Amygdala (tissue), 56 donors: ENCODE measurements around the gene ABRACL.

Source experiments
- DNase-seq, 56 donors: peaks; one replicate each; lab custom pipeline; 2025; lab: John Stamatoyannopoulos, UW

Gene ABRACL

DNA sequence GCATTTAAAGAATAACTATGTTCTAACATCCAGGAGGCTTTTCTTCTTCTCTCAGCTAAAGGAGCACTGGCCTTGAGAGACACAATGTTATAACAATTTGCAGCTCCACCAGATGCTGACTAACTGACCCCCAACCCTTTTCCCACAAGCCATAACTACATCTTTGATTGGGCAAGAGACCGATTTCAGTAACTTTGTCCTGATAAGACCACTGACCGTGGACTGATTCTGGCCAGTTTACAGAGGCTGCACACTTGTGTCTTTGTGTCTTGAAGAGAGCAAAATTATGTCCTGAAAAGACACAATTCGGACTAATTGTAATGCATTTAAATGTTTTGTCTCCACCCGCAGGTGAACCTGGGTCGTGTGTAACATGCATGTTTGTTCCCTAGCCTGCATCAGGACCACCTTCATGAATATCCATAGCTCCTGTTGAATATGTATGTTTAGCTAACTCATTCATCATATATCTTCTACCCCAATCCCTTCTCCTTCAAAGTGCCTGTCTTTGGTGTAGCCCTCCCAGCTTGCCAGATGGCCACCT lies 22.3 kb downstream of the ABRACL start:
- no peak for DNase-seq

DNA sequence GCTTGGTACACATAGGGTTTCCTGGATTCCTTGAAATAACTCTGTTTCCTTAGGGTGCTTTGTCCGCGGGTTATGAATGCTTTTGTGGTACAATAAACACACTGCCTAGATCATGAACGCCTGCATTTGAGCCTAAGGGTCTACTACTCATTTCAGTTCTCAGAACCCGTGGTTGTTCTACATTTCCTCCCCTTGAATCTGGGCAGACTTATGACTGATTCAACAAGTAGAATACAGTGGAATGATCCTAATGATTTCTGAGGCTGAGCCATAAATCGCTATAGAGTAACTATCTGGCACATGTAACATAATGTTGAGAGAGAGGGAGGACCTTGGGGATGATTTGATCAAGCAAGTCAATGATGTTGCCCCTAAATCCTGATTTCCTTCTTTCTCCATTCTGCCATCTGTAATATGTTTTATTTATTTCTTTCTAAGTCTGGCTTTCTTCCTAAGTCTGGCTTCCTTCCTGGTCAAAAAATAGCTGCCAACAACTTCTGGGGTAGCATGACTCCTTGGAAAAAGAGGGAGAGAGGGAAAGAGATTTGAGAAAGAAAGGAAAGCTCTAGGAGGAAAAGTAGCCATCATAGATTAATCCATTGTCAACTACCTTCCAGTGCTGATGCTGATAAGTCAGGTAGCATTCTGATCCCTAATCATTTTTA lies 23.0 kb downstream of the ABRACL start:
- no peak for DNase-seq

DNA sequence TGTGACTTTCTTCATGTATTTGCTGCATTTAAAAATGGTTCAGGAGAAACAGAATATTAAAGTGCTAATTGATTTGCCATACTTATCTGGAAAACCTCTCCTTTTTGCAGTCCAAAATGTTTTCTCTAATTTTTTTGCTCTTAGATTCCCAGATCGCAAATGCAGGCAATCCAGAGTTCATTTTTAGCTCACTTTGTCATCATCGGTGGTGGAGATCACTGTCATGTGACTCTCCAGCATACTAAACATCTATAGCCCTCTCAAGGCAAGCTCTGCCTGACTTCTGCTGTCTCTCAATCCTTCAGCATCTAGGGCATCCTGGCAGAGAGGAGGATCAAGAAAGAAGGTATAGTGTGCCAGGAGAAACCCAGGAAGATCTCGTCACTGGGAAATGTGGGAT lies 24.8 kb downstream of the ABRACL start:
- DNase-seq: no peak

DNA sequence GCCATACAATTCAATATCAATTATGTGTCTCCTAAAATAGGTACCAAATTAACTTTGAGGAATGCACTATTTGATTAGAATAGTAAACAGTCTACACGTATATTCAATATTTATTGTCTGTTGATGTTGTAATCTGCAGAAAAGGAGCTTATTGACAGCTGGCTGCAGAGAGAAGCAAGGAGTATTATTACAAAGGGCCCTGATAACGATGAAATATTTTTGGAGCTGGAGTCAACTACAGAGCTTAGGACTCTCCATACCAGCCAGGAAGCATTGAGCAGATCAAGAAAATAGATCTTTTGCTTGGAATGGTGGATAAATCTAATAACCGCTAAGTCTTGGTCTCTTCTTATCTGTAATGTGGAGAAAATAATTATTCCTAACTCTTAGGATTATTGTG lies 25.5 kb downstream of the ABRACL start:
- no peak for DNase-seq

DNA sequence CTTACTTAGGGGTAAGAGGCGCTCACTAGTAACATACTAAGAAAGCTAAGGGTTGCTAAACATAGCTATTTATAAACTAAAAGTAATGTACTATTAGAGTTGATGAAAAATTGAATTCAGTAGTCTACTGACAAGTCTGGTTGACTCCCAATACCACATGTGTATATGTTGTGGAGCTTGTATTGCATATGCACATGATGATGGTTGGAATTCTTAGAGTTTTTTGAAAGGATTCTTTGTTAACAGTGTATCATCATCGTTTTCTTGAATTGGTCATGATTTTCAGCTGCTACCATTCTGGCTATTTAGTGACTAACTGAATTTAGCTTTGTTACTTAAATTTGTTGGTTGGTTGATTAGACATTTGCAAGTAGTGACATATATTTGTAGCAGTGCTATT lies 27.2 kb downstream of the ABRACL start:
- no peak for DNase-seq

DNA sequence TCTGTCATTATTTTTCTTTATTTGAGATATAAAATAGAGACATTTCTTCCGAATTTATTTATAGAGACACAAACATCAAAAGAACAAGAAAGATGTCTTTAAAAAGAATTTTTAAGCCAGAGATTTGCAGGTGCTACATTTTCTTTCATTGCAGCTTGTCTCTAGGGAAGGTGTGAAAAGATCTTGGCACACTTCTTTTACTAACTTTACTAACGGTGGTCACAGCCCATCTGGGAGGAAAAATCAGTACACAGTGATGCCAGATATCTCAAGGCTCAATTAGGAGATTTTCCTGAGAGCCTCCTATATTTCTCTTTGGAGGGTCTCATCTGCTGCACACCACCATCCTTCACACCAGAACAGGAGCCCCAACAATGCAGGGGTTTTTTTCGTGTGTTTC lies 29.5 kb downstream of the ABRACL start:
- DNase-seq: no peak

DNA sequence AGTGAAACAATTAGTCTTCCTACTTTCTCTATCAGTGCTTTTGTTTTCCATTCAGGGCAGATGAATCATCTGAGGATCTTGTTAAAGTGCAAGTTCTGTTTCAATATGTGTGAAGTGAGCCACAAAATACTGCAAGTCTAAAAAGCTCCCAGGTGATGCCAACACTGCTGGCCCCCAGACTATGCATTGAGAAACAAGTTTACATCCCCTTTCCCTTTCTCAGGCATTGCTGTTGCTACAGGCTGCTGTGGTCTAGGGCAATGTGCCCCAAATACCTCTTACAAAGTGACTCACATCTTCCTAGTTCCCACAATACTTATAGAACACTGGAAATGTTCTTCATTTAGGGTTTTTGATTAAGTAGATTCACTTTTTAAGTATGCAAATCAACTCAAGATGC lies 31.8 kb downstream of the ABRACL start:
- DNase-seq: no peak

DNA sequence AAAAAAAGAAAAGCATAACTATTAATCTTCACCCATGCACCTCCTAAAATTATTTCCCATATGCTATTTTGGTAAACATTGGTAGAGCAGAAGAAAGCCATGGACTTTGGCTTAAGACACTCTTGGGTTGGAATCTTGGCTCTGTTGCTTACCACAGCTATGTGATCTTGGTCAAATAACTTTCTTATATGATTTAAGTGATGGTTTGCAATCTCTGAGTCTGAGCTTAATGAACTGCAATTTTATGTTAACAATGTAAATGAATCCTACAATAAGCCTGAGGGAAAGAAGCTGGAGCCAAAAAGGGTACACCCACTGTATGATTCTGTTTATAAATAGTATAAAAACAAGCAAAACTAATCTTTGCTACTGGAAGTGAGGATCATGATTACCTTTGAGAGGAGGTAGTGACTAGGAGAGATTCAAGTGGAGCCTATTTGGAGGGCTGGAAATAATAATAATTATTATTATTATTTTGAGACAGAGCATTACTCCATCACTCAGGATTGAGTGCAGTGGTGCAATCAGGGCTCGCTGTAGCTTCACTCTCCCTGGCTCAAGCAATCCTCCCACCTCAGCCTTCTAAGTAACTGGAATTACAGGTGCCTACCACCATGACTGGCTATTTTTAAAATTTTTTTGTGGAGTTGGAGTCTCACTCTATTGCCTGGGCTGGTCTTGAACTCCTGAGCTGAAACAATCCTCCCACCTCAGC lies 34.5 kb downstream of the ABRACL start:
- DNase-seq: no peak

DNA sequence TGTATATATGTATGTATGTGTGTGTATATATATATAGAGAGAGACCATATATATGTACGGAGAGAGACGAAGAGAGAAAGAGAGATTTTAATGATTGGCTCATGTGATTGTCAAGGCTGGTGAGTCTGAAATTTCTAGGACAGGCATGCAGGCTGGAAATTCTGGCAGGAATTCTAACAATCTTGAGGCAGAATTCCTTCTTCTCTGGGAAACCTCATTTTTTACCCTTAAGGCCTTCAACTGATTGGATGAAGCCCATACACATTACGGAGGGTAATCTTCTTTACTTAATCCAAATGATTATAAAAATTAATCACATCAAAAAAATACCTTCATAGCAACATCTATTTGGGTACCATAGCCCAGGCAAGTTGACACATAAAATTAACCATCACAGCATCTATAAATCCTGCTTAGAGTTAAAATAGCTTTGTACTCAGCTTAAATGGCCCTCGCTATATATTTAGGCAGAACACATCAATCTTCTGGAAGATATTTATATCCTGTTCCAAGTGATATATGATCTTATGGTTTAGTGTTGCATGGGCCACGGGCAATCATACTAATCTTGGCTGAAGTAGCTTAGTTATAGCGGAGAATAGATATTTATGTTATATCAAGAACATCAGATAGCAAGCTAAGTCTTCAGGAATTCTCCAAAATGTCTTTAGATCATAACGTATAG lies 36.6 kb downstream of the ABRACL start:
- DNase-seq: no peak

DNA sequence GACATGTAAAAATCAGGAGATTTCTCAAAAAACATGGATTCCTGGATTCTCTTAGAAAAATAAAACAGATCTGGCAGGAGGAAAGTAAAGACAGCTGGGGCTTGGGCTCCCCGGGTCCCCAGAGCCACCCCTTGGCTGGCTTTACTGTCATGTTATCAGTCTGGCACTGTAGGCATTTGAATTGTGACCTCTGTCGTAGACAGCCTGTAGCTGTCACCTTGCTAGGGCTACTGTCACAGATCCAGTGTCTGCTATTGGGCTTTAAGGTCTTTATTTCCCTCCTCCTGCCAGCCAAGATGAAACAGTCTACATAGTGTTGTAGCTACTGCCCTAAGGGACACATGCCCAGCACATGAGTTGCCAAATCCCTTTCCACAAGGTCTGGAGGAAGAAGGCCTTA lies 37.5 kb downstream of the ABRACL start:
- no peak for DNase-seq

DNA sequence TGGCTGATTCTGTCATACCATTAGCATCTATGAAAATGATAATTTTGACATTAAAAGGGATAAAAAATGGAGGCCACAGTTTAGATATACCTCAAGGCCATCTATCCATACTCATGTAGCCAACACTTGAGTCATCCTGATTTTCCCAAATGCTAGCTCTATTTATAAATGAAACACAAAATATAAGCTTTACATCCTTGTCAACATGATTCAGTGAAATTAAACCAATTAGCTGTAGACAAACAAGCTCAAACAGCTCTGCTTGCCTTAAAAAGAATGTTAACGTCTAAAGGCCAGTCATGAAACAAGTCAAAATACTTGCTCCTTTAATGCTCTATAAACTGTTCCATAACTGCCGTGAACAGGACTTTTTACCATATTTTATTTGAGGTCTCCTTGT lies 40.3 kb downstream of the ABRACL start:
- DNase-seq: no peak

DNA sequence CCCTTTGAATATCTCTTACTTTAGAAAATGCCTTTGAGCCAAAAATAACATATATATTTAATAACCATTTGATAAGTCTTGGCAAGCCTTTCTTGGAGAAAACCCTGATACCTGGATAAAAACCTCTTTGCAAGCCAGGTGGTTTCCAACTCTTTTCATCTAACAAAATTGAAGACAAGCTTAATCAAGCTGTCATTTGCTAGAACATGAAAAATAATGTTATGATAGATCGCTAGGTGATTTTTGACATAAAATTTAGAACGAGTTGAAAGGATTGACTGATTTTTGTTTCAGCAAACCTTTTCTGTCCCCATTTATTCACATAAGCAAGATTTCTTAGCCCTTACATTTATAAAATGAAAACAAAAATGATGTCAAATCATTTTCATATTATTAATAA lies 44.6 kb downstream of the ABRACL start:
- DNase-seq: no peak

DNA sequence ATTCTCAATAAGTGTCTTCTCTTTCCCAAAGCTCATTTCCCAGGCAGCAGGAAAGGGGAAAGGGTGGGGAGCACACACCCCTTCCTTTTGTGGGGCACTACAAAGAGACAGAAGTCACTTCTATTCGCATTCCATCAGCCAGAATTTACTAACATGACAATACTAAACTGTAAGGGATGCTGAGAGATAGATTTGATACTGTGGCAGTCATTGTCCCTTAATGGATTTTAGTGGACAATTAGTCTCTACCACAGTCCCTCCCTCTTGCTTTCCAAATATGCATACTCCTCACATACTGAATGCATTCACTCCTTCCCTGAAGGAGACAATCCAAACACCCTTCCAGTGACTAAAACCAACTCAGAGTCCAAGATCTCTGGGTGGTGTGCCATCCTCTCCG lies 50.5 kb downstream of the ABRACL start:
- DNase-seq: no peak

DNA sequence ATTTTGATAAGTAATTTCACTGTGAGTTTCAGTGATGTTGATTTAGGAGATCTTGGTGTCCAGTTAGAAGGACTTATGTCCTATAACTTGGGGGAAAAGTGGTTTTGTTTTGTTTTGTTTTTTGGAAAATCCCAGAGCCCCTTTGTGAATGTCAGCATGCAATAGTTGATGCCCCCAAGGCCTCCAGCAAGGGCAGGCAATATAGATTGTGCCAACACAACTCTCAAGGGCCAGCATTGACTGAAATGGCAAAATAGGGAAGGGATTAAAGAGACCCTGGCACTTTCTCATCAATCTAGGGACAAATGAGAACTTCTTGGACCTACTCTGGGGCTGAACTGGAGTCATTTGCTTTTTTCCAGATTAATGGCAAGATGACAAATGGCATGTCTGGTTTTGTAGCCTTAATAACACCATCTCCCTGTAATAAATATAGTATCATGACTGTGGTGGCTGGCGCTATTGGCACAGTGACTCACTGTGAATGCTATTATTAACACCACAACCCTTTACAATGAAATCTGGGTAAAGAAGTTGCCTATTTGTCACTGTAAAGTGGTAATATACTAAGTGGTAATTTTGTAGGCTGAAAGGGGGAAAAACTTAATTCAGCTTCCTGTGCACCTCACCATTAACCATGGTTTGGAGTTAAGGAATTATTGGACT lies 51.8 kb downstream of the ABRACL start:
- no peak for DNase-seq

DNA sequence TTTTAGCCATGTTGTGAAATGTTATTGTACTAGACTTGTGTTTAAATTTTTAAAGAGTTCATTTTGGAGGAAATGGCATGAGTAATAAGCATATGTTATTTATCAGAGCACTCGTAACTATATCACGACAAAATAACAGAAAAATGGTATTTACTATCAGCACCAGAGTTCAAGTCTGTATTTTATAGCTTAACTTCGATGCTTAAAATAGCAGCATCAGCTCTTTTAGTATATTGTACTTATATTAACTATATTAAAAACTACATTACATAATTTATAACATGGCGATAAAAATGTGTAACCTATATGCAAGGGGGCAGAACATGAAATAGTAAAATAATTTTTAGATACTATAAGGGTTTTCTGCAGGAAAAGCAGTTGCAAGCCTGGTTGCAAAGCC lies 52.9 kb downstream of the ABRACL start:
- no peak for DNase-seq

DNA sequence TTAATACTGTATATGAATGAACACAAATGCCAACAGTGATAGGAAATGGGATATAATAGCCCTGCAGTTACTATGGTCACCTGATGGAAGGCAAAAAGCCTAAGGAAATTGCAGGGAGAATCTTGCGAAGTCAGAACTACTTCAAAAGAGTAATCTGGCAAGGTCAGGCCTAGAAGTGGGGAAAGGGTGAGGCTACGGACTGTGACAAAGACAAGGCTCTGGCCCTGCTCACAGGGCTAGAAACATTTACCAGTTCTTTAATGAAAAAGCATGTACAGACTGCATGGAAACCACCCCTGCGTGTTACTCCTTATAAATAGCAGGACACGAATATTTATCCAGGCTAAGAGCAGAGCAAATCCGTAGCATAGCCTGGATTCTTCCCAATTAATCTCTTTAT lies 53.8 kb downstream of the ABRACL start:
- DNase-seq: no peak

DNA sequence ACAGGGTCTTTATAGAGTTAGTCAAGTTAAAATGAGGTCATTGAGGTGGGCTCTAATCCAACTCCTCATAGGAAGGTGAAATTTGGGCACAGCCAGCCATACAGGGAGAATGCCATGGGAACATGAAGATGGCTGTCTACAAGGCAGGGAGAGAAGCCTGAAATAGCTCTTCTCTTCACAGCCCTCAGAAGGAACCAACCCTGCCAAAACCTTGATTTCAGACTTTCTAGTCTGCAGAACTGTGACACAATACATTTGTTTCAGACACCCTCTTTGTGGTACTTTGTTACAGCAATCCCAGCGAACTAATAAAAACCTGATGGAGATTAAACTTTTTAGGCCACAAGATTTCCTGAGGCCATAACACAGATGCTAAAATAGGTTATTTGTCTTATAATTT lies 63.3 kb downstream of the ABRACL start:
- no peak for DNase-seq
